Smooth muscle cell (in vitro differentiated cells): ENCODE results near the gene CDK16. TPM values are rescaled to one million over a fixed set of nuclear protein-coding genes. Genes with fewer than 3 reads are reported as not detected.

Source experiments
- DNase-seq: peaks from one replicate; lab custom pipeline; 2025; ENCODE audit not compliant: unreplicated experiment; lab: John Stamatoyannopoulos, UW
- H2AFZ ChIP-seq: fragments of 200-600 bp; sonication (generic); 2 replicates; pipeline ENCODE4 v1.6.0; 2016; ENCODE audit warnings: antibody characterized with exemption, low read depth, mild to moderate bottlenecking
- H3F3A ChIP-seq: fragments of 200-600 bp; sonication (generic); 2 replicates; pipeline ENCODE4 v1.6.0; 2017; ENCODE audit warnings: antibody characterized with exemption, low read depth
- H3K27ac ChIP-seq: fragments of 200-600 bp; sonication (generic); 2 replicates; pipeline ENCODE4 v1.5.1; 2016; ENCODE audit warnings: low read depth, mild to moderate bottlenecking
- H3K27me3 ChIP-seq: fragments of 200-600 bp; sonication (generic); 2 replicates; pipeline ENCODE4 v1.6.1; 2016; ENCODE audit warnings: low read depth, mild to moderate bottlenecking
- H3K36me3 ChIP-seq: fragments of 200-600 bp; sonication (generic); 2 replicates; pipeline ENCODE4 v1.5.1; 2016; ENCODE audit warnings: low read depth
- H3K4me1 ChIP-seq: fragments of 200-600 bp; sonication (generic); 2 replicates; pipeline ENCODE4 v1.5.1; 2016; ENCODE audit warnings: low read depth
- H3K4me2 ChIP-seq: fragments of 200-600 bp; sonication (generic); 2 replicates; pipeline ENCODE4 v1.6.0; 2016; ENCODE audit warnings: mild to moderate bottlenecking
- H3K4me3 ChIP-seq: fragments of 200-600 bp; sonication (generic); 2 replicates; pipeline ENCODE4 v1.5.1; 2016; ENCODE audit warnings: mild to moderate bottlenecking
- H3K79me2 ChIP-seq: fragments of 200-600 bp; sonication (generic); 2 replicates; pipeline ENCODE4 v1.6.0; 2016; ENCODE audit warnings: low read depth, mild to moderate bottlenecking
- H3K9ac ChIP-seq: fragments of 200-600 bp; sonication (generic); 2 replicates; pipeline ENCODE4 v1.6.0; 2016; ENCODE audit warnings: low read depth
- H3K9me3 ChIP-seq: fragments of 200-600 bp; sonication (generic); replicated peaks from 2 replicates; pipeline ENCODE4 v1.5.1; 2016; ENCODE audit warnings: low read depth
- H4K20me1 ChIP-seq: fragments of 200-600 bp; sonication (generic); 2 replicates; pipeline ENCODE4 v1.6.0; 2016; ENCODE audit warnings: low read depth
- WGBS: methylation state at CpG from one replicate; pipeline ENCODE4 v1.1.7; 2016; ENCODE audit warnings: low lambda C conversion rate; 5-methylcytosine and 5-hydroxymethylcytosine counted together
- polyA plus RNA-seq: library from polyadenylated mRNA; unstranded; fragments of >200 nt; fragmentation: Nextera tagmentation; extraction: Ambion mirVana; gene quantifications from 2 replicates; pipeline ENCODE4 v1.2.1, GENCODE V29; 2016
- total RNA-seq: library from RNA; depleted of rRNA; stranded (reverse); fragments of >200 nt; gene quantifications from 2 replicates; pipeline ENCODE4 v1.2.3, GENCODE V29; 2014
- TF ChIP-seq, protein P1 (sequence below): fragments of 200-600 bp; sonication (generic); IDR thresholded peaks from 2 replicates; pipeline ENCODE4 v1.5.1; 2017; ENCODE audit warnings: borderline replicate concordance, mild to moderate bottlenecking, antibody characterized with exemption; ENCODE audit not compliant: insufficient read depth, poor library complexity, severe bottlenecking

CDK16 gene
- total and polyA plus RNA-seq, 2 experiments from 2014 or later: 176 to 269 TPM

- Histone ChIP-seq H4K20me1 (peaks cover 8% of the 10 kb centered on the region), H3K27me3 (no peaks in the 10 kb centered on the region), H3K9me3 (no peaks in the 10 kb centered on the region), H2AFZ (no peak overlapping the region), H3K4me1 (peaks cover 17% of the 10 kb centered on the region), H3K27ac (no peak overlapping the region), H3K4me2 (no peak overlapping the region), H3K79me2 (peaks cover 17% of the 10 kb centered on the region), H3K4me3 (no peak overlapping the region), H3K9ac (no peak overlapping the region), H3F3A (peaks cover 15% of the 10 kb centered on the region), H3K36me3 (peaks cover 2% of the 10 kb centered on the region)
- TF ChIP-seq, protein P1, sequence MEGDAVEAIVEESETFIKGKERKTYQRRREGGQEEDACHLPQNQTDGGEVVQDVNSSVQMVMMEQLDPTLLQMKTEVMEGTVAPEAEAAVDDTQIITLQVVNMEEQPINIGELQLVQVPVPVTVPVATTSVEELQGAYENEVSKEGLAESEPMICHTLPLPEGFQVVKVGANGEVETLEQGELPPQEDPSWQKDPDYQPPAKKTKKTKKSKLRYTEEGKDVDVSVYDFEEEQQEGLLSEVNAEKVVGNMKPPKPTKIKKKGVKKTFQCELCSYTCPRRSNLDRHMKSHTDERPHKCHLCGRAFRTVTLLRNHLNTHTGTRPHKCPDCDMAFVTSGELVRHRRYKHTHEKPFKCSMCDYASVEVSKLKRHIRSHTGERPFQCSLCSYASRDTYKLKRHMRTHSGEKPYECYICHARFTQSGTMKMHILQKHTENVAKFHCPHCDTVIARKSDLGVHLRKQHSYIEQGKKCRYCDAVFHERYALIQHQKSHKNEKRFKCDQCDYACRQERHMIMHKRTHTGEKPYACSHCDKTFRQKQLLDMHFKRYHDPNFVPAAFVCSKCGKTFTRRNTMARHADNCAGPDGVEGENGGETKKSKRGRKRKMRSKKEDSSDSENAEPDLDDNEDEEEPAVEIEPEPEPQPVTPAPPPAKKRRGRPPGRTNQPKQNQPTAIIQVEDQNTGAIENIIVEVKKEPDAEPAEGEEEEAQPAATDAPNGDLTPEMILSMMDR: no peak
- 97% methylated on average over 5 of the region's 5 CpGs for WGBS
- no peak for DNase-seq
These were observed 11.8 kb downstream of the CDK16 start for GRCh38 chrX:47230136-47230868.

GRCh38 chrX:47231167-47231566, 12.7 kb downstream of the CDK16 start:
- Histone ChIP-seq H3K4me3 (no peak overlapping the region), H3K4me1 (peaks cover 23% of the 10 kb centered on the region), H3K4me2 (no peak overlapping the region), H4K20me1 (peaks cover 12% of the 10 kb centered on the region), H3K9ac (no peak overlapping the region), H3K9me3 (no peaks in the 10 kb centered on the region), H3K27ac (no peak overlapping the region), H3F3A (peaks cover 15% of the 10 kb centered on the region), H2AFZ (no peak overlapping the region), H3K27me3 (no peaks in the 10 kb centered on the region), H3K79me2 (peaks cover 25% of the 10 kb centered on the region), H3K36me3 (no peaks in the 10 kb centered on the region)
- DNase-seq: no peak
- 93% methylated on average over 2 of the region's 2 CpGs for WGBS
- TF ChIP-seq, protein P1: no peak

DNA sequence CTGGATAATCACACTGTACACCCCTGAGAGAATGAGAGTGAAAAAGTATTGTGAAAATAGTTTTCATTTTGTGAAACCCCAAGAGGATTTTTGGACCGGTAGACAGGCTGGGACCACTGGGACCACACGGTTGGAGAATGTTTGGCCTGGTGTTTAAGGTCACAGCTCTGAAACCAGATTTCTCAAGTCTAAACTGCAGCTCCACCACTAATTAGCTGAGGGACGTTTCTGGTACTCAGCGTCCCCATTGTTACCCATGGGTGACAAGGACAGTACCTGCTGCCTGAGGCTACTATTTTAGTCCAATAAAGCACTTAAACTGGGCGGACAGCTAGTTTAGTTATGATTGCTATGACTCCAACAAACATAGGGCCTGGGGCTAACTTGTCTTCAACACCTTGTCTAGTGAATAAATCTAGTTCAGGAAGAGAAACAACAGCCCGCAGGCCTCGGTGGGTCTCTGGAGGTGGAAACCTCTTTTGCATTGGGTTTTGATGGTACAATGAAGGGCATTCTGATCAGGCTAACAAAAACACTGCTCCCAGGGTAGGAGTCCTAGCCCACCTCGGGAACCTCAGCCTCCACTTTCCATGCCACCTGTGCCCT, 13.8 kb downstream of the CDK16 start:
- DNase-seq: no peak
- peak overlapping the region; percentile 94 for H3K4me3 ChIP-seq
- peaks cover 37% of the 10 kb centered on the region for H3K79me2 ChIP-seq
- H3K27ac ChIP-seq: peak overlapping the region; percentile 100
- TF ChIP-seq, protein P1: no peak
- H3K4me1 ChIP-seq: peaks cover 23% of the 10 kb centered on the region
- H4K20me1 ChIP-seq: peaks cover 20% of the 10 kb centered on the region
- no peaks in the 10 kb centered on the region for H3K36me3 ChIP-seq
- no peaks in the 10 kb centered on the region for H3K9me3 ChIP-seq
- H3K4me2 ChIP-seq: peak overlapping the region; percentile 87
- H3K9ac ChIP-seq: peak overlapping the region; percentile 100
- peak overlapping the region; percentile 44 for H2AFZ ChIP-seq
- H3K27me3 ChIP-seq: no peaks in the 10 kb centered on the region
- H3F3A ChIP-seq: peaks cover 15% of the 10 kb centered on the region
- 61% methylated on average over 8 of the region's 8 CpGs for WGBS
